B cell (primary cell): ENCODE results near the gene TCP11L2. TPM values are rescaled to one million over a fixed set of nuclear protein-coding genes. Genes with fewer than 3 reads are reported as not detected.

Experiments
- ATAC-seq: fragments of 200-7000 bp; cut with Tn5 transposase; one replicate; pipeline ENCODE4 v1.10.0; 2021; ENCODE audit warnings: low read depth, mild to moderate bottlenecking, moderate number of reproducible peaks, moderate library complexity
- CTCF ChIA-PET: fragments of 350-600 bp; sonication (Branson Sonifier 250); formaldehyde crosslinking; loops from one replicate; lab custom pipeline; 2021; ENCODE audit warnings: antibody characterized with exemption, inconsistent platforms; lab: Charles Lee
- POLR2A ChIA-PET: fragments of 350-600 bp; sonication (Branson Sonifier 250); formaldehyde crosslinking; loops from one replicate; lab custom pipeline; 2021; ENCODE audit warnings: antibody characterized with exemption; lab: Charles Lee
- DNase-seq: peaks from one replicate; pipeline ENCODE4 v3.0.0; 2013
- H2AFZ ChIP-seq: 2 replicates; pipeline ENCODE4 v1.6.1; 2012; ENCODE audit warnings: mild to moderate bottlenecking, low read depth, low read length; ENCODE audit not compliant: insufficient read depth, poor library complexity, severe bottlenecking
- H3K27ac ChIP-seq, 2 donors: 1 replicate in 1 of 2; 2 replicates in 1 of 2; pipeline ENCODE4 v1.5.1; 2012 to 2013; ENCODE audit warnings: low read length in 2 of 2, mild to moderate bottlenecking in 2 of 2, moderate library complexity in 1 of 2
- H3K27me3 ChIP-seq, 4 experiments: fragments of 200-600 bp in 1 of 4; sonication (generic) in 1 of 4; replicated peaks in 1 of 4; 1 replicate in 2 of 4; 2 replicates in 2 of 4; pipeline versions ENCODE4 v1.6.1 to v1.7.0; 2013 to 2016; ENCODE audit warnings: low read length in 3 of 4, mild to moderate bottlenecking in 2 of 4, mixed read lengths in 1 of 4, moderate library complexity in 1 of 4; ENCODE audit not compliant: insufficient read depth in 4 of 4, control insufficient read depth in 3 of 4; ENCODE audit errors: control extremely low read depth in 1 of 4
- H3K36me3 ChIP-seq, 2 experiments: replicated peaks in 1 of 2; 1 replicate in 1 of 2; 2 replicates in 1 of 2; pipeline versions ENCODE4 v1.6.1 to v1.7.1; 2013; ENCODE audit warnings: low read length in 1 of 2; ENCODE audit not compliant: insufficient read depth in 2 of 2, control insufficient read depth in 1 of 2; ENCODE audit errors: control extremely low read depth in 1 of 2, extremely low read depth in 1 of 2
- H3K4me1 ChIP-seq, 2 donors: fragments of 200-600 bp in 1 of 2; sonication (generic) in 1 of 2; 1 replicate in 1 of 2; 2 replicates in 1 of 2; pipeline versions ENCODE4 v1.5.1 to v1.6.1; 2013 to 2017; ENCODE audit warnings: low read length in 2 of 2; ENCODE audit not compliant: control insufficient read depth in 2 of 2, insufficient read depth in 2 of 2
- H3K4me2 ChIP-seq: replicated peaks from 2 replicates; pipeline ENCODE3; 2012; ENCODE audit warnings: mild to moderate bottlenecking, low read depth, low read length; ENCODE audit not compliant: poor library complexity, severe bottlenecking
- H3K4me3 ChIP-seq, 5 experiments: fragments of 200-600 bp in 1 of 5; sonication (generic) in 1 of 5; 1 replicate in 3 of 5; 2 replicates in 2 of 5; pipeline versions ENCODE4 v1.5.1 to v1.7.0; 2011 to 2016; ENCODE audit warnings: low read length in 4 of 5, mild to moderate bottlenecking in 4 of 5, low read depth in 2 of 5, control low read depth in 1 of 5, moderate library complexity in 1 of 5; ENCODE audit not compliant: insufficient read depth in 1 of 5; ENCODE audit errors: control extremely low read depth in 1 of 5, extremely low read depth in 1 of 5
- H3K79me2 ChIP-seq: fragments of 200-600 bp; sonication (generic); one replicate; pipeline ENCODE4 v1.6.0; 2016; ENCODE audit warnings: low read length; ENCODE audit not compliant: control insufficient read depth, insufficient read depth
- H3K9ac ChIP-seq: fragments of 200-600 bp; sonication (generic); 2 replicates; pipeline ENCODE4 v1.6.1; 2017; ENCODE audit warnings: mild to moderate bottlenecking, low read length, moderate library complexity
- H3K9me3 ChIP-seq, 3 donors: one replicate each; pipeline versions ENCODE4 v1.6.1 to v1.7.1; 2013; ENCODE audit warnings: low read length in 2 of 3; ENCODE audit not compliant: control insufficient read depth in 2 of 3, insufficient read depth in 1 of 3; ENCODE audit errors: control extremely low read depth in 1 of 3
- H4K20me1 ChIP-seq: 2 replicates; pipeline ENCODE4 v1.6.0; 2012; ENCODE audit warnings: mild to moderate bottlenecking, low read length; ENCODE audit not compliant: insufficient read depth, control insufficient read depth, poor library complexity, severe bottlenecking
- H3K27ac Mint-ChIP-seq: one replicate; pipeline ENCODE4 v1.8.0; 2021; ENCODE audit warnings: mixed read lengths
- H3K27me3 Mint-ChIP-seq: one replicate; pipeline ENCODE4 v1.8.0; 2021; ENCODE audit warnings: mixed read lengths
- H3K4me1 Mint-ChIP-seq: one replicate; pipeline ENCODE4 v1.8.0; 2021; ENCODE audit warnings: mixed read lengths
- H3K4me3 Mint-ChIP-seq: one replicate; pipeline ENCODE4 v1.8.0; 2021; ENCODE audit warnings: mixed read lengths
- H3K9me3 Mint-ChIP-seq: one replicate; pipeline ENCODE4 v1.8.0; 2022; ENCODE audit warnings: mixed read lengths; ENCODE audit not compliant: insufficient read depth
- EZH2 ChIP-seq: IDR thresholded peaks from 2 replicates; pipeline ENCODE4 v1.6.1; 2012; ENCODE audit warnings: borderline replicate concordance, low read depth, mild to moderate bottlenecking, moderate library complexity, low read length; ENCODE audit not compliant: insufficient read depth, poor library complexity, severe bottlenecking
- WGBS: methylation state at CpG from one replicate; pipeline ENCODE4 v1.1.5; 2013; ENCODE audit warnings: missing lambda C conversion rate; ENCODE audit not compliant: insufficient coverage; 5-methylcytosine and 5-hydroxymethylcytosine counted together
- intact Hi-C: fragments of 100-400 bp; cut with micrococcal nuclease; formaldehyde crosslinking; loops from one replicate; pipeline ENCODE4 v1.10.0; 2022
- polyA plus RNA-seq: library from polyadenylated mRNA; depleted of rRNA; stranded (reverse); fragments of >200 nt; gene quantifications from 2 replicates; pipeline ENCODE4 v1.2.3, GENCODE V29; 2012
- total RNA-seq, 2 donors: library from RNA; stranded (reverse); fragments of 120-200 nt in 1 of 2; gene quantifications; 1 replicate in 1 of 2; 2 replicates in 1 of 2; pipeline versions ENCODE4 v1.2.3 to v1.2.4, GENCODE V29; 2013 to 2022
- TF ChIP-seq, protein P1 (sequence below): fragments of 200-600 bp; IDR thresholded peaks from one replicate; pipeline ENCODE4 v1.8.0; 2022; ENCODE audit warnings: antibody characterized with exemption, mild to moderate bottlenecking

Gene TCP11L2
- total and polyA plus RNA-seq, 2 donors (not counting 1 experiment from before 2014, with no cell fraction given): 30.4 to 306 TPM

DNA sequence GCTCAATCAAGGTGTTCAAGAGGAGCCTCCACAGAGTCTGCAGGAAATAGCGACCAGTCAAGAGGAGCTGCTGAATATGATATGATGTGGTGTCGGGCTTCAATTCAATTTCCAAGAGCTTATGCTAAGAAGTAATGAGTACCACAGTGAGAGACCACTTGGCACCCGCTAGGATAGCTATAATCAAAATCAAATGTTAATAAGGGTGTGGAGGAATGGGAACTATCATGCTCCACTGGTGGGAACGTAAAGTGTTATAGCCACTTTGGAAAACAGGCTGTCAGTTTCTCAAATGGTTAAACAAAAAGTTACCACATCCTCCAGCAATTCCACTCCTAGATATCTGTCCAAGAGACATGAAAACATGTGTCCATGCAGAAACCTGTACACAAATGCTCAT, 61.7 kb downstream of the TCP11L2 start:
- Histone ChIP-seq H3K9ac (no peak overlapping the region), H3K4me2 (no peak overlapping the region), H3K4me3 (no peak overlapping the region), H4K20me1 (no peaks in the 10 kb centered on the region), H3K9me3 (no peaks in the 10 kb centered on the region), H2AFZ (no peak overlapping the region), H3K27me3 (no peaks in the 10 kb centered on the region), H3K4me1 (no peaks in the 10 kb centered on the region), H3K79me2 (peaks cover 15% of the 10 kb centered on the region), H3K27ac (no peak overlapping the region), H3K36me3 (peaks cover 0 to 2% of the 10 kb centered on the region in 2 experiments)
- 54% methylated on average over 2 of the region's 4 CpGs for WGBS
- no peaks in the 10 kb centered on the region for H3K4me1 Mint-ChIP-seq
- TF ChIP-seq, protein P1, sequence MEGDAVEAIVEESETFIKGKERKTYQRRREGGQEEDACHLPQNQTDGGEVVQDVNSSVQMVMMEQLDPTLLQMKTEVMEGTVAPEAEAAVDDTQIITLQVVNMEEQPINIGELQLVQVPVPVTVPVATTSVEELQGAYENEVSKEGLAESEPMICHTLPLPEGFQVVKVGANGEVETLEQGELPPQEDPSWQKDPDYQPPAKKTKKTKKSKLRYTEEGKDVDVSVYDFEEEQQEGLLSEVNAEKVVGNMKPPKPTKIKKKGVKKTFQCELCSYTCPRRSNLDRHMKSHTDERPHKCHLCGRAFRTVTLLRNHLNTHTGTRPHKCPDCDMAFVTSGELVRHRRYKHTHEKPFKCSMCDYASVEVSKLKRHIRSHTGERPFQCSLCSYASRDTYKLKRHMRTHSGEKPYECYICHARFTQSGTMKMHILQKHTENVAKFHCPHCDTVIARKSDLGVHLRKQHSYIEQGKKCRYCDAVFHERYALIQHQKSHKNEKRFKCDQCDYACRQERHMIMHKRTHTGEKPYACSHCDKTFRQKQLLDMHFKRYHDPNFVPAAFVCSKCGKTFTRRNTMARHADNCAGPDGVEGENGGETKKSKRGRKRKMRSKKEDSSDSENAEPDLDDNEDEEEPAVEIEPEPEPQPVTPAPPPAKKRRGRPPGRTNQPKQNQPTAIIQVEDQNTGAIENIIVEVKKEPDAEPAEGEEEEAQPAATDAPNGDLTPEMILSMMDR: no peak
- no peak for TF ChIP-seq EZH2
- POLR2A ChIA-PET: no interaction called here
- H3K9me3 Mint-ChIP-seq: no peaks in the 10 kb centered on the region
- no peak overlapping the region for H3K27ac Mint-ChIP-seq
- intact Hi-C loops: no loop called here
- DNase-seq: no peak
- no peak overlapping the region for H3K4me3 Mint-ChIP-seq
- no peaks in the 10 kb centered on the region for H3K27me3 Mint-ChIP-seq
- CTCF ChIA-PET: interaction anchor here (0.6 kb wide), 1 partner anchor 25 kb away, joined by 3 read pairs; no protein-coding TSS in a partner anchor
- ATAC-seq: no peak

DNA sequence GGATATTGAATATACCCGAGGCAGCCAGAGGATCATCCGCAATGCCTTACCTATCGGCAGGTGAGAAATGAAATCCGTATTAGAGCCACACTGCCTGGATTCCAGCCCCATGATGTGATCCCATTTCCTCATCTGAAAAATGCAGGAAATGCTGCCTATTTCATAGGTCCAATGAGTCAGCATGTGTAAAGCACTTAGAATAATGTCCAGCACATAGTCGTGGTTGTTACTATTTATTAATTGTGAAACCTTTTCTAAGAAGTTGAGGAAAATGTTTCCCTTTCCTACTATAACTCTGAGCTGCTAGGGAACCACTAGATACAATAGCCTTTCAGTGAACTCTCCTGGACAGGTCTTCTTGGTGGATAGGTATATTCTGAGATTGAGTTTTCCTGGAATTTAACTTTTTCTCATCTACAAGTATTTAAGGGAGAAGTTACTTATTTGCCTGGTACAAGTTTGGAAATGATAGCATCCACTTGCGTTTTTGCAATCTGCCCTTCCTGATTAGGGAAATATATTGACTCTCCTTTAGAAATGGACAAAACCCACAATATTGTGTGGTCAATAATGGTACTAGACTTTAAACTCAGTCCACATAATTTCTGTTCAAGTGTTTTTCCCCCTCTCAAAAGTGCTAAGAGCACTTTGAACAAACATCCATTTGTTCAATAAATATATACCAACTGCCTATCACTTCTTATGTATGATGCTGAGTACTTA, 67.3 kb downstream of the TCP11L2 start:
- DNase-seq (no peak), ATAC-seq (no peak)
- H3K9me3 Mint-ChIP-seq: peaks cover 2% of the 10 kb centered on the region
- H4K20me1 ChIP-seq: no peaks in the 10 kb centered on the region
- POLR2A ChIA-PET: no interaction called here
- WGBS: 95% methylated on average over 4 of the region's 6 CpGs
- H3K4me1 Mint-ChIP-seq: no peaks in the 10 kb centered on the region
- no peak for TF ChIP-seq EZH2
- TF ChIP-seq, protein P1: no peak
- no peak overlapping the region for H3K4me3 ChIP-seq
- H3K27ac ChIP-seq: no peak overlapping the region
- H3K4me3 Mint-ChIP-seq: no peak overlapping the region
- CTCF ChIA-PET: interaction anchor here (0.5 to 1.2 kb wide), 3 partner anchors 10 to 147 kb away, joined by 3 read pairs; no protein-coding TSS in a partner anchor
- no peak overlapping the region for H3K27ac Mint-ChIP-seq
- H3K9me3 ChIP-seq: peaks cover 0 to 12% (median 0%) of the 10 kb centered on the region in 3 donors
- H3K36me3 ChIP-seq: peaks cover 0 to 8% of the 10 kb centered on the region in 2 experiments
- no peaks in the 10 kb centered on the region for H3K4me1 ChIP-seq
- intact Hi-C loops: no loop called here
- H3K27me3 Mint-ChIP-seq: no peaks in the 10 kb centered on the region
- H3K27me3 ChIP-seq: no peaks in the 10 kb centered on the region
- H2AFZ ChIP-seq: no peak overlapping the region
- H3K4me2 ChIP-seq: no peak overlapping the region
- no peaks in the 10 kb centered on the region for H3K79me2 ChIP-seq
- no peak overlapping the region for H3K9ac ChIP-seq
